ENCODE data around the gene RIN1. TPM values are rescaled to one million over a fixed set of nuclear protein-coding genes. Genes with fewer than 3 reads are reported as not detected.

Gene RIN1
- total RNA-seq, 2 donors from 2014 or later, result 0.99 to 11.4 TPM

- peaks cover 32% of the 10 kb centered on the region for H3K4me1 ChIP-seq
- TF ChIP-seq CTCF (IDR thresholded peaks at IDR 0.05), result no peak
- TF ChIP-seq POLR2A (IDR thresholded peaks at IDR 0.05), result no peak
- H3K4me3 ChIP-seq, result no peak overlapping the region
- 71 to 73% methylated on average over 7 to 12 of the region's 13 CpGs for WGBS, 2 donors
- H3K36me3 ChIP-seq (replicated peaks in 1 of 2; ENCODE audit: insufficient read depth in 1 of 2, low read depth in 2 of 2), result peaks cover 0 to 2% of the 10 kb centered on the region in 2 donors
- H3K9me3 ChIP-seq, result no peaks in the 10 kb centered on the region
- no peak overlapping the region for H3K27ac ChIP-seq
- intact Hi-C loops (cut with DNase I), result no loop called here
- no peaks in the 10 kb centered on the region for H3K27me3 ChIP-seq
- ATAC-seq (no peak), DNase-seq (no peak)
Measured at GRCh38 chr11:66285250-66285947, 50.8 kb downstream of the RIN1 start.

DNA sequence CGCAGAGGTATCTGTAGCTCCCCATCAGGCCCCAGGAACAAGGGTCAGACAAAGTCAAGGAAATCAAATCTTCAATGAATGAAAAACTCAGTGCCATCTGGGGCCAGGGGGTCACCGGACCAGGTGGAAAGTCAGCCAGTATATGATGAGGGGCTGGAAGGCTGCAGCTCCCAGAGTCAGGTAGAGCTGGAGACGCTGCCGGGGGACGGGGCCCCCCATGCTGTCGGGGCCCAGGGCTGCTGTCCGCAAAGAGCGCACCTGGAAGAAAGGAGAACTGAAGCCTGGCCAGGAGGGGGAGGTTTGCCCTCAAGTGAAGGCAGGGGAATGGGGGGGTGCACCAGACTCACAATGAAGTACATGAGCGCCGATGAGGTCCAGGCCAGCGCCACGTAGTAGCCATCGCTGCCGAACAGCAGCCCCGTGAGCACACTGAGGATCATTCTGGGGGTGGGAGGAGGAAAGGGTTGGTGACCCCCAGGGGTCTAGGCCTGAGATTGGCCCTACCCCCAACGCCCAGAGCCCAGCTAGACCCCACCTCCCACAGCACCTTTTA lies 51.6 kb downstream of the RIN1 start:
- Histone ChIP-seq H3K9me3 (no peaks in the 10 kb centered on the region), H3K4me1 (peaks cover 24% of the 10 kb centered on the region), H3K36me3 (replicated peaks in 1 of 2; ENCODE audit: insufficient read depth in 1 of 2, low read depth in 2 of 2) (peaks cover 0 to 2% of the 10 kb centered on the region in 2 donors), H3K27me3 (no peaks in the 10 kb centered on the region), H3K27ac (no peak overlapping the region), H3K4me3 (no peak overlapping the region)
- DNase-seq (no peak), ATAC-seq (no peak)
- TF ChIP-seq CTCF (IDR thresholded peaks at IDR 0.05), result no peak
- no peak for TF ChIP-seq POLR2A (IDR thresholded peaks at IDR 0.05)
- intact Hi-C loops (cut with DNase I), result no loop called here
- WGBS, 2 donors, result 93 to 95% methylated on average over 10 to 16 of the region's 16 CpGs

- no peak for DNase-seq
- Histone ChIP-seq H3K9me3 (no peaks in the 10 kb centered on the region), H3K27ac (no peak overlapping the region), H3K4me1 (peaks cover 23% of the 10 kb centered on the region), H3K27me3 (no peaks in the 10 kb centered on the region), H3K36me3 (replicated peaks in 1 of 2; ENCODE audit: insufficient read depth in 1 of 2, low read depth in 2 of 2) (peaks cover 0 to 2% of the 10 kb centered on the region in 2 donors), H3K4me3 (no peak overlapping the region)
- no peak for ATAC-seq
- TF ChIP-seq POLR2A (IDR thresholded peaks at IDR 0.05) (no peak), CTCF (IDR thresholded peaks at IDR 0.05) (no peak)
- 67 to 85% methylated on average over 1 to 12 of the region's 14 CpGs for WGBS, 2 donors
- intact Hi-C loops (cut with DNase I), result no loop called here
Measured at GRCh38 chr11:66283461-66284105, 52.7 kb downstream of the RIN1 start.

DNA sequence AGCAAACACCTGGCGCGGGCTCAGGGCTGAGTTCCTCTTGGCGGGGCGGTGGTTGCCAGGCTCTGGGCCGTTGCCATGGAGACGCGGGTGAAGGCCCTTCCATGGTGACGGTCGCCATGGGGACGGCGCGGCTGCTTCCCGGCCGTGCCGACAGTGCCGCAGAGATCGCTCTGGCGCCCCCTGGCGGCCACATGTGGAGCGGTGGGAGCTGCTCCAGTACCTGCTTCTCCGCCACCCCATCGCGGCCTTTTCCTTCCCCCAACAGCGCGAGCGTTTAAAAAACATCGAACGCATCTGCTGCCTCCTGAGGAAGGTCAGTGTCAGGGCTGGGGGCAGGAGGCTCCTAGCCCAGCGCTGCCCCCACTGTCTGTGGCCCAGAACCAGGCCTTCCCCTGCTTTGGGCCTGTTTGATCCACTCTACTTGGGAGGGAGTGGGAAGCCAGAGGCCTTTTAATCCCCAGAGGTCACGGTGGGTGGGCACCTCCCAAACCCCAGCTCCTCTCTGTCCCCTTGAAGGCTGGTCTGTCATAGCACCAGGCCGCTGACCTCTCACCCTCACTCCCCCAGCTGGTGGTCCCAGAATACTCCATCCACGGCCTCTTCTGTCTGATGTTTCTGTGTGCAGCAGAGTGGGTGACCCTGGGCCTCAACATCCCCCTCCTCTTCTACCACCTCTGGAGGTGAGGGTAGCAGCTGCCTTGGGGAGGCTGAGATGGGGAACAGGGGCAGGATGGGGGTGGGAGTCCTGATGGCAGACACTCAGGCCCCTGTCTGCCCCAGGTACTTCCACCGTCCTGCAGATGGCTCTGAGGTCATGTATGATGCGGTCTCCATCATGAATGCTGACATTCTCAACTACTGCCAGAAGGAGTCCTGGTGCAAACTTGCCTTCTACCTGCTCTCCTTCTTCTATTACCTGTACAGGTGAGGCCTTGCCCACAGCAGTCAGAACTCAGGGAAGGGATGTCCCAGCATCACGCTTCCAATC lies 53.5 kb downstream of the RIN1 start:
- peak overlapping the region in 2 of 4 donors; percentile 1 to 51 for H3K27ac ChIP-seq
- intact Hi-C loops (cut with DNase I), result no loop called here

More for the DNA sequence above, 53.5 kb downstream of the RIN1 start:
- no peak overlapping the region for H3K4me3 ChIP-seq
- peak; percentile 99 to 100 (median 100) for DNase-seq
- H3K27me3 ChIP-seq, result no peaks in the 10 kb centered on the region
- TF ChIP-seq CTCF (IDR thresholded peaks at IDR 0.05) (peak; percentile 97 to 100 (median 98)), POLR2A (IDR thresholded peaks at IDR 0.05) (no peak)
- 13 to 72% methylated on average over 6 to 35 of the region's 35 CpGs for WGBS, 2 donors
- peak; percentile 88 for ATAC-seq
- no peaks in the 10 kb centered on the region for H3K9me3 ChIP-seq
- peaks cover 18% of the 10 kb centered on the region for H3K4me1 ChIP-seq
- peaks cover 0 to 2% of the 10 kb centered on the region in 2 donors for H3K36me3 ChIP-seq (replicated peaks in 1 of 2; ENCODE audit: insufficient read depth in 1 of 2, low read depth in 2 of 2)

Small RNAs within 50 kb of the gene (small RNA-seq; reads per million reads assigned to genes)
- gene RF00017, result not detected

Other genes starting within 250 kb of the RIN1 start
- 10 to 100 TPM; 13.5 to 16.5 TPM for gene KLC2, start 78.7 kb downstream of the RIN1 start, total RNA-seq
- 10 to 100 TPM; 67.7 to 74.5 TPM for gene RAB1B, start 67.8 kb downstream of the RIN1 start, total RNA-seq
- 1 to 10 TPM; 3.6 to 4.6 TPM for gene CNIH2, start 58.3 kb downstream of the RIN1 start, total RNA-seq
- gene YIF1A, start 47.3 kb downstream of the RIN1 start, total RNA-seq, result 10 to 100 TPM; 63.6 to 91.6 TPM
- gene TMEM151A, start 44.5 kb downstream of the RIN1 start, total RNA-seq, result 1 to 10 TPM; 1.6 to 2.1 TPM
- 10 to 100 TPM; 10.6 to 86.0 TPM for gene CD248, start 19.4 kb downstream of the RIN1 start, total RNA-seq
- gene BRMS1, start 8.7 kb upstream of the RIN1 start, total RNA-seq, result 10 to 100 TPM; 19.4 to 23.1 TPM
- 10 to 100 TPM; 17.8 to 20.8 TPM for gene B4GAT1, start 11.2 kb upstream of the RIN1 start, total RNA-seq
- 10 to 100 TPM in 1 of 2 donors, 1 to 10 TPM in 1; 5.4 to 14.2 TPM for gene SLC29A2, start 35.3 kb upstream of the RIN1 start, total RNA-seq
- gene NPAS4, start 84.6 kb upstream of the RIN1 start, total RNA-seq, result not detected
- gene MRPL11, start 102.4 kb upstream of the RIN1 start, total RNA-seq, result 10 to 100 TPM; 20.8 to 22.1 TPM
- gene PELI3, start 130.5 kb upstream of the RIN1 start, total RNA-seq, result 10 to 100 TPM in 1 of 2 donors, 1 to 10 TPM in 1; 7.6 to 10.9 TPM
- 10 to 100 TPM; 15.8 to 52.4 TPM for gene DPP3, start 144.0 kb upstream of the RIN1 start, total RNA-seq
- gene BBS1, start 174.2 kb upstream of the RIN1 start, total RNA-seq, result 10 to 100 TPM; 49.0 to 58.0 TPM
- 10 to 100 TPM; 15.8 to 22.3 TPM for gene ZDHHC24, start 209.6 kb upstream of the RIN1 start, total RNA-seq
- gene ACTN3, start 210.5 kb upstream of the RIN1 start, total RNA-seq, result not detected
- gene CTSF, start 232.2 kb upstream of the RIN1 start, total RNA-seq, result 10 to 100 TPM; 55.8 to 61.3 TPM